NCI-H2196 treated with DMSO at 0.1 percent for 48 hours (cell line): Measurements from ENCODE around the gene MRPL52.
"Not testable (repeated sequence)": the region's sequence is repeated elsewhere in the genome, so short reads cannot be mapped to it uniquely, and the experiment has no call there.

Experiments
- DNase-seq: peaks from one replicate; lab custom pipeline; 2025; ENCODE audit not compliant: unreplicated experiment; lab: John Stamatoyannopoulos, UW

The MRPL52 gene

DNA sequence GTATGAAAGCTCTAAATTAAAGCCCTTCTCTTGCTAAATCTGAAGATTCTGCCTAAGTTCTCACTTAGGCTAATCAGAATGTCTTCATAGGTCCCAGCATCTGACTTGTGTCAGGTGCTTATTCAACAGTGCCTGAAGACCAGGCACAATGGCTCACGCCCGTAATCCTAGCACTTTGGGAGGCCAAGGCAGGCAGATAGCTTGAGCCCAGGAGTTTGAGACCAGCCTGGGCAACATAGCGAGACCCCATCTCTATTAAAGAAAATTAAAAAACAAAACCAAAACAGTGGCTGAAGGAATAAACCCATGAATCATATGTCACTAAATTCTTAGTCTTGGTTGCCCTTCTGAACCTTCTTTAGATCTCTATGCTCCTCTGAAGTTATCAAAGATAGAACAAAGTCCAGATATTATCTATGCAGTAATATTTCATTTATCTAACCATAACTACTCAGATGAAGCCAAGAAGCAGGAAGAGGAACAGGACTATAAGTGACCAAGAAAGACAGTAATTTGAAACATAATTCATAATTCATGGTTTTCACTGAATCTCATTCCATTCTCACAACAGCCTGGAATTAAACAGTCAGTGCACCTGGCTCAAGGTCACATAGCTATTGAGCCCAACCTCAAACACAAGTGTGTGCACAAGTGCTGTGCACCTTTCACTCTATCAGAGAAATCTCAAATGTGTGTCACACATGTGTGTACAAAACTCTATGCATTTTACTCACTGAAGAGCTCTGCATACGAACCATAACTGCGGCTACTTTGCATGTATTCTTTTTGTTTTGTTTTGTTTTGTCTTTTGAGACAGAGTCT is 21.1 kb upstream of the MRPL52 start:
- DNase-seq: no peak

DNA sequence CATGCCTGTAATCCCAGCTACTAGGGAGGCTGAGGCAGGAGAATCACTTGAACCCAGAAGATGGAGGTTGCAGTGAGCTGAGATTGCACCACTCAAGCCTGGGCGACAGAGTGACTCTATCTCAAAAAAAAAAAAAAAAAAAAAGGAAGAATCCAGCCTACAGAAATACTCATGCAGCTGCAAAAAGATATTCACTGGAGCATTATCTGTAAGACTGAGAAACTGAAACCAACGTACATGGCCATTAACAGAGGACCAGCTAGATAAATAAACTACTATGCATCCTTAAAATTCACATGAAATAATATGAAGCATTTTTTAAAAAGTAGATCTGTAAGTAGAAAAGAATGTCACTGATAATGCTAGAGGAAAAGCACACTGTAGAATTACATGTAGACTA is 18.0 kb upstream of the MRPL52 start:
- no peak for DNase-seq

DNA sequence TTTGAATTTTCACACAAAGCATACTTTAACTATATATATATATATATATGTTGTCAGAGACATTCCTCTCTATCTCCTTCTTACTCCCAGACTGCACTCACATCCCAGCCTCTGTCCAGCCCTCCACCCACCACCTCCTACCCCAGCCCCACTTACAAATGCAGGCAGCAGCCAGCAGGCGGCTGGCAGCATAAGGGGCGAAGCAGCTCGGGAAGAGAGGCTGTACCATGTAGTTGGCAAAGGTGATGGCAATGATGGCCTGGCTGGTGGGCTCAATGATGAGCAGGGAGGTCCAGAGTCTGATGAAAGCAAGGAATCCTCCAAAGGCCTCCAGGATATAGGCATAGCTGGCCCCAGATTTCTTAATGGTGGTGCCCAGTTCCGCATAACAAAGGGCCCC is 16.9 kb upstream of the MRPL52 start:
- no peak for DNase-seq

DNA sequence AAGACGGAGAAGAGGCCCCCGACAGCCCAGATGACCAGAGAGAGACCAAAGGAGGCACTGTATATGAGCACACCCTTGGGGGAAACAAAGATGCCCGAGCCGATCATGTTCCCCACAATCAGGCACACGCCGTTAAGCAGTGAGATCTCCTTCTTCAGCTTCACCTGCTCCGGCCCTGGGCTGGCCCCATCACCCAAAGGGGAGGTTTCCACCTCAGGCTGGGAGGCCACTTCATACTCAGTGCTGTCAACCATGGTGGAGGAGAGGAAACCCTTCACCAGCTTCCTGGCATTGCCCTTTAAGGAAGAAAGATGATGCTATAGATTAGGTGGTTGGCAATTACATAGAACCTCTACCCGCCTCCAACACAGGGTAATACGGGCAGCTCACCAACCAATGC is 16.5 kb upstream of the MRPL52 start:
- no peak for DNase-seq

DNA sequence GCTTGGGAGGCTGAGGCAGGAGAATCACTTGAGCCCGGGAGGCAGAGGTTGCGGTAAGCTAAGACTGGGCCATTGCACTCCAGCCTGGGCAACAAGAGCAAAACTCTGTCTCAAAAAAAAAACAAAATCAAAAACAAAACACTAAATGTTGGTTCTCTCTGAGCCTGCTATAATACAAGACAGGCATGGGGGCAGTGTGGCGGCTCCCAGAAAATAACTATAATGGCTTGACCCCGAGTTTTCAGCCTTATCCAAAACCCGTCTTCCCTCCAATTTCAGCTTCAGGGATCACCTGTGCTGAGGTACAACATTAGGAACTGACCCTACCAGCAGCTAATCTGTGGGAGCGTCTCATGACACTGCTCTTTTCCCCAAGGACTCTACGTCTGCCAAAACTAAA is 15.3 kb upstream of the MRPL52 start:
- no peak for DNase-seq

DNA sequence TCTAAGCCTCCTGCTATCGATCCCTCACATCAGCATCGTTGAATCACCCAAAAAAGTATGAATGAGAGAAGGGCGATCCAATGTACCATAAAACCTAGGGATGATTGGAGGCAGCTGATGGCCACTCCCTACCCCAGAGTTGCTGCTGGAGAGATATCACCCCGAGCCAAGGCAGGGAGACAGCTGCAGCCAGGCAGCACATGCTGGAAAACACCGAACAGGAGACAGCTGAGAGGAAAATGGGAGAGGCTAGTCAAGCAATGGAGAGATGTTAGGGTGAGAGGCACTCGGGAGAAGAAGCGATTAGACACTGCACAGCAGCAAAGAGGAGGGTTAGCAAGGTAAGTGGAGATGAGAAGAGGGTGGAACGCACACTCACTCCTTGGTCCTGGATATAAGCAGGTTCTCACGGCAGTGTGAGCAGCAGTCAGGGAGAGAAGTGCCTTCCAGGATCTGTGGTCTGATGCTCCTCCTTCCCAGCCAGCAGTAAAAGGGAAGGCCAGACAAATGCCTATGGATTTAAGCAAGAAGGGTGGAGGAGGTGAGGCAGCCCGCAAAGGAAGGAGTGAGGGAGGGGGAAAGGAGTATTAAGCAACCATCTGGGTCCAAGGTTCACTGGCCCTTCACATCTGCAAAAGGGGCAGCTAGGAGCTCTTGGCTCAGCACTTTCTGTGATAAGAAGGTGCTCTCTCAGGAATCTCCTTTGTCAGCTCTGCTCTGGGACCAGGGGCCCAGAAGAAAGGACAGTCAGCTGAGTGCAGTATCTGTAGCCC is 14.6 kb upstream of the MRPL52 start, which contains the start of gene SLC7A7:
TSS of gene SLC7A7 (minus strand) at position 495 of the 773 bp plus-strand sequence. CDS start 2,037 bp downstream, outside the sequence.
- DNase-seq: no peak

DNA sequence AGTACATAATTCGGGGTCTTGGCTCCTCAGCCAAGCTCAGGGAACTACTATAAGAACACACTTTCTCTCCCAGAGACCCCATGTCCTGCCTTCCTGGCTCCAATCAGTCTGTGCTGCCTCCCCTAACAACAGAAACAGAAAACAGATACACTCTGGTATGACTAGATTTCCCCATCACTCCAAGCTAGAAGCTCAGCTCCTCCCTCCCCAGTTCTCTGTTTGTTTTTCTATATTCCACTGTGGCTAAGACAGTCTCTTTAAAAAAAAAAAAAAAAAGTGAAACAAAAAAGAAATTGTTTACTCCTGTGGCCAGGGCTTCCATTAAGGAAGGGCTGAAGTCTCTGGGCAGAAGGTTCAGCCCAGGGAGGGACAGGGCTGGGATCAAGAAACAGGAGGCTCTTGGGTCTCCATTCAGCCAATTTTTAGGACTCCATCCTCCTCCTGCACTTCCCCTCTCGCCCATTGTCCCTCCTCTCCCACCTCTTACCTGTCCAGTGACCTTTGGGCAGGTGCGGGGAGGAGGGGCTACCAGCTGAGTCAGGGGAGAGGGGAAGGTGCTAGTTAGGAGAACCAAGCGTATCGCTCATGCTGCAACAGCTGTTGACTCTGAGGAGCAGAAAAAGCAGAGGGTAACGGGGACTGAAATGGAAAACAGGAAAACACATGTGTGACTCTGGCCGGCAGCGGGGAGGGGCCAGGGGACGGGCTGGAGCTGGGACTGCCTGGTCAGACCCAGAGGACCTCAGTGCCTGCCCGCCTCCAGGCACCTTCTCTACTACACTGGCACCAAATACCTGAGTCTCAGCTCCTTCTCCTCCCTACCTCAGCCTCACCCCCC is 10.3 kb upstream of the MRPL52 start:
- no peak for DNase-seq

DNA sequence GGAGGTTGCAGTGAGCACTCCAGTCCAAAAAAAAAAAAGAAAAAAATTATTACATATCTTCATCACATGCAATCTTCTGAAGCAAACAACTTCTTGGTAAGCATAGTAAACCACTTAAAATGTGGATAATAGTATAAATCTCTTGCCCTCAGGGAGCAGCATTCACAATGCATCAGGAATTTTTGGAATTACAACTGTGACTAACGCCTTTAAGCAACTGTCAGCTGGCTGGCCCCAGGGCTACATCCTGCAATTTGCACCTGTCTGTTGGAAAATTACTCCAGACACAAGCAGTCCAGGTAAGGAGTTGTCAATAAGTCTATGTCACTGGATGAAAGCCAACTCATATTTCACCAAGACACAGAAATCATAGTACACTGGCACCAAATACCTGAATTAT is 9.0 kb upstream of the MRPL52 start:
- no peak for DNase-seq

DNA sequence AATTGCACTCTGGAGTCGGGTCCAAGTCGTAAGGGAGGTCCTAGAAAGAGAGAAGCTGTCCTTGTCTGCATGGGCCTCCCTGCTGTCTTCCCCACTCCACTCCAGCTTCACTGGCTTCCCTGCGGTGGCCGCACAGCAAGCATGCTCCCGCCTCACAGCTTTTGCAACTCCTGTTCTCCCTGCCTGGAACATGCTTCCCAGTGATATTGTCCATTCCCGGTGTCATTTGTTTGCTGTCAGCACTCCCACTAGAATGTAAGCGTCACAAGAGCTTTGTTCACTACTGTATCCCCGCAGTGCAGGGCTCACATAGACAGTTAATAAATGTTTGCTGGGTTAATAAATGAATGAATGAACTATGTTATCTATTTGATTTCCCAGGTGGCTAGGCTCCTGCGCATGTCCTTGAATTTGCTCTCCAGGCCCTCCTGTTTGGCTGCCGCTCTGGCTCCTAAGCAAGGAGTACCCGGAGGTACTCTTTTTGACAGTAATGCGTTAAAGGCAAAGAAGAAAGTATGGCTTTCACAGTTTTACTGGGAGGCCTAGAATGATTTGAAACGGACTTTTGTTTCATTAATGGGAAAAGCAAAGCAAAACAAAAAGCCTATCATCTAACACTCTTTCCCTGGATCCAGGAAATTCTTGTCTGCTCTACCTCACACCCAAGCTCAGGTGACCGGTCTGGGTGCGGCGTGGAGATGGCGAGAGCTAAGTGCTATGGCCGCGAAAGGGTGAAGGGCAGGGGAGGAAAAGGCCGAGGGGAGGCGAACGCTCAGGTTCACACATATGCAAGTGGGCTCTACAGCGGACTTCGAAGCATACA is 8.3 kb upstream of the MRPL52 start:
- no peak for DNase-seq

DNA sequence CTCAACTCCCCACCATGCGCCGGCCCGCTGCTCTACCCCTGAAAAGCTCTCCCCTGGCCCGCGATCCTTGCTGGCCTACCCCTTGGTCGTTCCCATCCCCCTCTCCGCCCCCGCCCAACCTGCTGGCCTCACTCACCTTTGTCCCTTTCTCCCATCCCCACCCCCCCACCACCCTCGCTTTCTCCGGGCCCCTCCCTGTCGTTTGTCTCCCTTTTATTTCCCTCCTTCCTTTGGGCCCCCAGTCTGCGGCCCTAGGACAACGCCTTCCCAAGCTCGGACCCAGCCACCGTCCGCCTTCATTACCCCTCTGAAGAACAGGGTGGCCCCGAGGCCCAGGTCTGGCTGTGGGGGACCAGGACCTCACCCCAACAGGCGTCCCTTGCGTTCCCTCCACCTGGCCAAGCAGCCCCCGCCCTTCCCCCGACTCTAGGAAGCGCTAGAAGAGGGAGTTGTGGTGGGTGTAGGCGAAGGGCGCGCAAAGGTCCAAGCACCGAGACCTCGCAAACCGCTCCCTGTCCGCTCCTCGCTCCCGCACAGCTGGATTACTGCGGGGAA is 7.6 kb upstream of the MRPL52 start:
- no peak for DNase-seq

DNA sequence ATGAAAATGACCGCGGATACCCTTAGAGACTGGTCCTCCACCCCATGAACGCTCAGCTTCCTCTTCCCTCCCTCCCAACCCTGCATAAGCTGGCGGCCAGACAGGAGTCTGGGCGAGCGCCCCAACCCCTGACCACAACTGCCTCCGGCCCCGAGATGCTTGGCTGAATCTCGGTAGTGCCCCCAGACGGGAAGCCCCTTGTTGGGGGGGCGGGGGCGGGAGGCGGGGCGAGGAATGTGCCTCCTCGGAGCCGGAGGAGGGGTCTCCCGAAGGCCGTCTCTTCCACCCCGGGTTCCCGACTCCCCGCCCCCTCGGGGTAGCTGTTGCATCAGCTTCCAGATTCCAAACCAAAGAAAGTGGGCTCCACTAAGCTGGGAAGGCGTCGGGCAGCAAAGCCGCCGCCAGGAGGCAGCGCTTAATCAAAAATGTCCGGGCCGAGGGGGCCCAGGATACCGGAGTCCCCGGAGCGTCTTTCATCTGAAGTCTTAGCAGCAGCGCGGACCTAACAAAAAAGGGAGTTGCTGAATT is 7.1 kb upstream of the MRPL52 start:
- no peak for DNase-seq

DNA sequence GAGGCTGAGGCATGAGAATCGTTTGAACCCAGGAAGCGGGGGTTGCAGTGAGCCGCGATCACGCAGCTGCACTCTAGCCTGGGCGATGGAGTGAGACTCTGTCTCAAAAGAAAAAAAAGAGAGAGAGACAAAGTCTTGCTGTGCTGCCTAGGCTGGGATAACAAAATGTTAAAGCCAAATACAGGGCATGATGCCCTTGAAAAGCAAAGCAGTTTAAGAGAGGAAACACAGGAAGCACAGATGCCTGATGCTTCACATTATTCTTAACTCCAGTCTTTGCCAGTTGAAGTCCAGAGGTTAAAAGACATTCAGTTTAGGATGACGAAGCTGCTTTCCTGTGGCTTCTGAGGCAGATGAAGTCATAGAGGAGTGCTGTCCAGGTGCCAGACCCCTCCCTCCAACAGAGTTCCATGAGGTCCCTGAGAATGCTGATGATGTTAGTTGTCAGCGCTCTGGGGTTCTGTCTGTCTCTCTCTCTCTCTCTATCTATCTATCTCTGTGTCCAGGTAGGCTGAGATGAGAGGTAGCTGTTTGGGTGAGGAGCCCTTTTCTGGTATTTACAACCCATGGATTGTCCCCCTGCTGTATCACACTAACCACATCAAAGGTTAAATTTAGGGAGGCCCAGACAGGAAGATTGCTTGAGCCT is 4.9 kb upstream of the MRPL52 start:
- no peak for DNase-seq

DNA sequence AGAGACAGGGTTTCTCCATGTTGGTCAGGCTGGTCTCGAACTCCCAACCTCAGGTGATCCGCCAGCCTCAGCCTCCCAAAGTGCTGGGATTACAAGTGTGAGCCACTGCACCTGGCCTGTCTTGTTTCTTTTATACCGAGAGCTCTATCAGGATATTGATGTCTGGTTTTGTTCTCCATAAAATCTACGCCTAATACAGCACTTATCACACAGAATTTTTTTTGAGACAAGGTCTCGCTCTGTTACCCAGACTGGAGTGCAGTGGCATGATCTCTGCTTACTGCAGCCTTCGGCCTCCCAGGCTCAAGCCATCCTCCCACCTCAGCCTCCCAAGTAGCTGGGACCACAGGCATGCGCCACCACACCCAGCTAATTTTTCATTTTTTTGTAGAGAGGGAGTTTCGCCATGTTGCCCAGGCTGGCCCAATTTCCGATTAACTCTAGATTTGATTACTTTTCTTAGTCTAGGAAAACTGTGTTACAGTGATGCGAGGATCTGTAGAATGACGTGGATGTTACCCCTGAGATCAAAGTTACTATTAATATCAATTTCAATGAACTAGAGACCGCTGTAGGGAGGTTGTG is 519 bp upstream of the MRPL52 start:
- DNase-seq: not testable (repeated sequence)

DNA sequence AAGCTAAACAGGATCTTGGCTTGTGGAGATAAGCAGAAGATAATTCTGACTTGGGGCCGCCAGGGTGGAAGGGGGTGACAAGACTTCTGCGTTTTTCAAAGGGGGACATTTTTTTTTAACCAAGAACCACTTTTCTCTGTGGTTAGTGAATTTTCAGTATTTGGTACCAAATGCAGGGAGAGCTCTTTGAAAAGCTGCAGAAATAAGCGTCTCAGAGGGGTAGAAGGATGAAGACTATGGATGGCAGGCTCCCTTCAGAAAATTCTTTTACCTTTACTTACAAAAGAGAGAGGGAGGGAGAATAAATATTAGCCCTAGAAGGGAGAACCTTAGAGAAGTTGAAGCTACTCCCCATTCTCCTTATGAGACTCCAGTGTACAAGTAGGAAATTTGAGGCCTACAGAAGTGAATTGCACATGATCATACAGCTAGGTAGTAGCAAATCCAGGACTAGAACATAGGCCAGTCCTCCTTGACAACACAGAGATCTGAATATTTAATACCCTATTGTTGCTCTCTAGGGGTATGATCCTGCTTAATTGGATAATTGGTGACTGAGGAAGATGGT is 840 bp downstream of the MRPL52 start:
- DNase-seq: no peak

DNA sequence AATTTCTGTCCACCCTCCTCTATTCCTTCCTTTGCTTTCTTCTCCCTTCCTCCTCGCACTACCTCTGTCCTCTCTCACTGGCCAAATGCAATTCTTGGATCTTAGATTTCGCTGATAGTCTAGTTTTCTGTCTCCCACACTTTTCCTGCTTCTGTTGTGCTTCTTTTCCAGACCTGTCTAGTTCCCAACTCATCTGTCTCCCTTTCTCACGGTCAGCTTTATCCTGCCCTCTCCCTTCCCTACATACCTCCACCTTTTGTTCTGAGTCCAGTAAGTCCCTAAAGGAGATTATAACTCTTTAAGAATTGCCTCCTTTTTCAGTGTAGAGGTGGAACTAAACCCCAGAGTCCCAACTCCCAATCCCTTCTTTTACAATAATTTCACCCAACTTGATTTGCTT is 5.8 kb downstream of the MRPL52 start:
- DNase-seq: no peak

DNA sequence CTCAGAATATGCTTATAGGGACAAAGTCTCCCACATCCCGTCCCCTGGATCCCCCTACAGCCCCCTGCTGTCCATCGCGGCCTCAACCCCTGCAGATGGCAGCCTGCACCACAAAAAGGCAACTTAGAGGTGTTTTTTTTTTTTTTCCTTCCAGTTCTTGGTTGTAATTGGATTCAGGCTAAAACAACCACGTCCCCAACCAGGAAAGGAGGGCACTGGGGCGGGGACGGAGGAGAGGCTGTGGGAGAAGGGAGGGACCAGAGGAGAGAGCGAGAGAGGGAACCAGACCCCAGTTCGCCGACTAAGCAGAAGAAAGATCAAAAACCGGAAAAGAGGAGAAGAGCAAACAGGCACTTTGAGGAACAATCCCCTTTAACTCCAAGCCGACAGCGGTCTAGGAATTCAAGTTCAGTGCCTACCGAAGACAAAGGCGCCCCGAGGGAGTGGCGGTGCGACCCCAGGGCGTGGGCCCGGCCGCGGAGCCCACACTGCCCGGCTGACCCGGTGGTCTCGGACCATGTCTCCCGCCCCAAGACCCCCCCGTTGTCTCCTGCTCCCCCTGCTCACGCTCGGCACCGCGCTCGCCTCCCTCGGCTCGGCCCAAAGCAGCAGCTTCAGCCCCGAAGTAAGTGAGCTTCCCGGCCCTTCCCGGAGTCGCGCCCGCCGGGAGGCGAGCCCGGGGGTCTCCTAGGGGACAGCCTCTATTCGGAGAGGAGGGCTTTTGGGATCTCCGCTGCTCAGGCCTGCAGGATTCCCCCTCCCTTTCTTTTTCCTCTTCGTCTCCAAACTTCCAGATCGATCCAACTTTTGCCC is 6.8 kb downstream of the MRPL52 start, which contains the start of gene MMP14:
TSS of gene MMP14 (plus strand) at position 285 of the 813 bp plus-strand sequence. CDS start at position 518, 233 bp downstream.
- DNase-seq: no peak

DNA sequence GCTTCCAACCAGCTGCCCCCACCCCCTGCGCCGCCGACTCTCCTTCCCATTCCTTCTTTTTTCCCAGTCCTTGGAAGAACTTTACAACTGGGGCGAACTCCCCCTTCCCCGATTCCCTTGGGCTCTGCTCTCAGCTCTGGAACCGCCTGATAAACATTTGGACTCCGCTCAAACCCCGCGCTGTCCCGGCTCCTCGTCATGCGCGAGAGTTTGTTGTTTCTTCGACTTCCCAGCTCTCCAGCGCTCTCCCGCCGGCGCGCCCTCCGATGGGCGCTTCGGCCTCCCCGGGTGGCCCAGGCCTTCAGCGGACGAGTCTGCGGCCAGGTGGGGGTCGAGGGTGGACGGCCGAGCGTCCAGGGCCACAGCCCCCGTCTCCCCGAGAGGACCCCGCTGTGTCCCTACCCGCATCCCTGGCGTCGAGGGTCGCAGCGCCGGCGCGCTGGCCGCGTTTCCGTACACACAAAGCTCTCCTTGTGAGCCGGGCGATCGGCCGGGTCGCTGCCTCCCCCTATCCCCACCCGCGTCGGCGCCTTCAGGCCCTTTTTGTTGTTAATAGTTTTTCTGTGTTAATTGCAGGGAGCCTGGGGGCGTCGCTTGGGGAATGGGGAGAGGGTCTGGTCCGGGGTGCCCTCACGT is 7.5 kb downstream of the MRPL52 start:
- DNase-seq: no peak
